HEK293 (cell line): Measurements from ENCODE around the gene WBP11.
A peak's percentile ranks its signal among the peaks of the same experiment; 100 is the strongest.

Source experiments
- FEZF1 ChIP-seq: fragments of 450-650 bp; formaldehyde crosslinking; IDR thresholded peaks from 2 replicates; pipeline ENCODE4 v1.5.1; 2016; ENCODE audit warnings: missing biosample characterization, missing genetic modification characterization
- GLIS1 ChIP-seq: fragments of 450-650 bp; formaldehyde crosslinking; IDR thresholded peaks from 2 replicates; pipeline ENCODE4 v1.5.1; 2016; ENCODE audit warnings: missing biosample characterization, missing genetic modification characterization
- GLIS2 ChIP-seq: fragments of 450-650 bp; formaldehyde crosslinking; IDR thresholded peaks from 2 replicates; pipeline ENCODE4 v1.5.1; 2016; ENCODE audit warnings: missing biosample characterization, missing genetic modification characterization
- SP2 ChIP-seq: fragments of 450-650 bp; formaldehyde crosslinking; IDR thresholded peaks from 2 replicates; pipeline ENCODE4 v1.5.1; 2016; ENCODE audit warnings: missing biosample characterization, missing genetic modification characterization
- WT1 ChIP-seq: fragments of 450-650 bp; formaldehyde crosslinking; IDR thresholded peaks from 2 replicates; pipeline ENCODE4 v1.5.1; 2016; ENCODE audit warnings: missing biosample characterization, missing genetic modification characterization
- YY1 ChIP-seq: fragments of 450-650 bp; formaldehyde crosslinking; IDR thresholded peaks from 2 replicates; pipeline ENCODE4 v1.5.1; 2018; ENCODE audit warnings: missing biosample characterization, missing genetic modification characterization
- ZBTB20 ChIP-seq: fragments of 450-650 bp; formaldehyde crosslinking; IDR thresholded peaks from 2 replicates; pipeline ENCODE4 v1.5.1; 2016; ENCODE audit warnings: missing biosample characterization, missing genetic modification characterization
- ZBTB48 ChIP-seq: fragments of 450-650 bp; formaldehyde crosslinking; IDR thresholded peaks from 2 replicates; pipeline ENCODE4 v1.5.1; 2016; ENCODE audit warnings: missing biosample characterization, missing genetic modification characterization
- ZIC2 ChIP-seq: fragments of 450-650 bp; formaldehyde crosslinking; IDR thresholded peaks from 2 replicates; pipeline ENCODE4 v1.5.1; 2016; ENCODE audit warnings: missing biosample characterization, missing genetic modification characterization
- ZNF114 ChIP-seq: fragments of 450-650 bp; formaldehyde crosslinking; IDR thresholded peaks from 2 replicates; pipeline ENCODE4 v1.5.0; 2017; ENCODE audit warnings: missing biosample characterization, missing genetic modification characterization
- ZNF133 ChIP-seq: fragments of 450-650 bp; formaldehyde crosslinking; IDR thresholded peaks from 2 replicates; pipeline ENCODE4 v1.5.1; 2016; ENCODE audit warnings: missing biosample characterization, missing genetic modification characterization
- ZNF211 ChIP-seq: fragments of 450-650 bp; formaldehyde crosslinking; IDR thresholded peaks from 2 replicates; pipeline ENCODE4 v1.5.1; 2016; ENCODE audit warnings: low read depth, missing biosample characterization, missing genetic modification characterization
- ZNF404 ChIP-seq: fragments of 450-650 bp; formaldehyde crosslinking; IDR thresholded peaks from 2 replicates; pipeline ENCODE4 v1.5.1; 2017; ENCODE audit warnings: missing biosample characterization, missing genetic modification characterization
- ZNF571 ChIP-seq: fragments of 450-650 bp; formaldehyde crosslinking; IDR thresholded peaks from 2 replicates; pipeline ENCODE4 v1.5.0; 2017; ENCODE audit warnings: missing biosample characterization, missing genetic modification characterization
- ZNF621 ChIP-seq: fragments of 450-650 bp; formaldehyde crosslinking; IDR thresholded peaks from 2 replicates; pipeline ENCODE4 v1.5.1; 2017; ENCODE audit warnings: missing biosample characterization, missing genetic modification characterization
- ZNF624 ChIP-seq: fragments of 450-650 bp; formaldehyde crosslinking; IDR thresholded peaks from 2 replicates; pipeline ENCODE4 v1.5.1; 2017; ENCODE audit warnings: missing biosample characterization, missing genetic modification characterization
- ZNF626 ChIP-seq: fragments of 450-650 bp; sonication (Bioruptor Pico); formaldehyde crosslinking; IDR thresholded peaks from 2 replicates; pipeline ENCODE4 v1.5.1; 2018; ENCODE audit warnings: missing biosample characterization, missing genetic modification characterization, inconsistent platforms
- ZNF629 ChIP-seq: fragments of 450-650 bp; formaldehyde crosslinking; IDR thresholded peaks from 2 replicates; pipeline ENCODE4 v1.5.1; 2017; ENCODE audit warnings: missing biosample characterization, missing genetic modification characterization
- TF ChIP-seq, protein P1 (sequence below): fragments of 450-650 bp; formaldehyde crosslinking; conservative IDR thresholded peaks from 2 replicates; pipeline ENCODE4 v1.5.1; 2016; ENCODE audit warnings: low read depth, missing biosample characterization, missing genetic modification characterization
- TF ChIP-seq, protein P2 (sequence below): fragments of 450-650 bp; formaldehyde crosslinking; IDR thresholded peaks from 2 replicates; pipeline ENCODE4 v1.5.1; 2016; ENCODE audit warnings: missing biosample characterization, missing genetic modification characterization
- TF ChIP-seq, protein P3 (sequence below): fragments of 450-650 bp; formaldehyde crosslinking; IDR thresholded peaks from 2 replicates; pipeline ENCODE4 v1.5.1; 2016; ENCODE audit warnings: missing biosample characterization, missing genetic modification characterization
- TF ChIP-seq, protein P4 (sequence below): fragments of 450-650 bp; formaldehyde crosslinking; IDR thresholded peaks from 2 replicates; pipeline ENCODE4 v1.5.1; 2016; ENCODE audit warnings: missing biosample characterization, missing genetic modification characterization
- TF ChIP-seq, protein P5 (sequence below): fragments of 450-650 bp; formaldehyde crosslinking; IDR thresholded peaks from 2 replicates; pipeline ENCODE4 v1.5.1; 2016; ENCODE audit warnings: missing biosample characterization, missing genetic modification characterization
- TF ChIP-seq, protein P6 (sequence below): fragments of 450-650 bp; formaldehyde crosslinking; IDR thresholded peaks from 2 replicates; pipeline ENCODE4 v1.5.1; 2016; ENCODE audit warnings: missing biosample characterization, missing genetic modification characterization

Gene WBP11

DNA sequence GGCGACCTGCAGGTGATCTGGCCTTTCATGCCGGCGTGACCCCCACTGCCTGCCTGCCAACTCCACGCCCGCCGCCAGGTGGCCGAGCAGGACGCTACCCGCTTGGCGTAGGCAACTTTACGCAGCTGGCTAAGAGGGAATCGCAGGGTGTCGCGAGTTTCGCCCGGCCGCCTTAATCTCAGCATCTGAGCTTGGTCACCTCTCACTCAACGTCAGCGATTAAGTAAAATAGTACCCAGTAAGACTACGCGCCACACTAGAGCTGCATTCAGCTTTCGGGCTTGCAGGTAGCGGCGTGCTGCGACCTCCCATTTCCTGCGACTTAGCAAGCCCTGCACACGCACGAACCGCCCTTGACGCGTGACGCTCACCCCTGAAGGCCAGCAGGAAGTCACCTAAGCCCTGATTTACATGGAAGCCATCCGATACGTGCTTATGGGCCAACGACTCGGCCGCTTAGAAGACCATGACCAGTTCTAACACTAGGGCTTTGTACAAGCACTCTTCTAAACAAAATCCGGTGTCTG, 33.2 kb downstream of the WBP11 start (continued):
- TF ChIP-seq ZNF629 (tag by site-specific recombination) (peak; percentile 78), ZNF571 (tag by site-specific recombination) (no peak), ZNF624 (tag by site-specific recombination) (no peak), ZNF404 (tag by site-specific recombination) (no peak), GLIS2 (tag by site-specific recombination) (peak; percentile 62), ZBTB48 (no peak), ZNF621 (tag by site-specific recombination) (no peak), ZIC2 (tag by site-specific recombination) (no peak), GLIS1 (tag by site-specific recombination) (0 out of 2 replicates have a peak, but pooled peaks have one; percentile 15), YY1 (tag by site-specific recombination) (0 out of 2 replicates have a peak, but pooled peaks have one; percentile 31), ZNF133 (tag by site-specific recombination) (no peak), SP2 (tag by site-specific recombination) (peak; percentile 56), WT1 (tag by site-specific recombination) (no peak), FEZF1 (peak; percentile 8; the same call in 1 of the 2 replicates), ZNF626 (tag by site-specific recombination) (no peak), ZNF211 (tag by site-specific recombination) (no peak), ZBTB20 (peak; percentile 89), ZNF114 (no peak)
- TF ChIP-seq, protein P1, sequence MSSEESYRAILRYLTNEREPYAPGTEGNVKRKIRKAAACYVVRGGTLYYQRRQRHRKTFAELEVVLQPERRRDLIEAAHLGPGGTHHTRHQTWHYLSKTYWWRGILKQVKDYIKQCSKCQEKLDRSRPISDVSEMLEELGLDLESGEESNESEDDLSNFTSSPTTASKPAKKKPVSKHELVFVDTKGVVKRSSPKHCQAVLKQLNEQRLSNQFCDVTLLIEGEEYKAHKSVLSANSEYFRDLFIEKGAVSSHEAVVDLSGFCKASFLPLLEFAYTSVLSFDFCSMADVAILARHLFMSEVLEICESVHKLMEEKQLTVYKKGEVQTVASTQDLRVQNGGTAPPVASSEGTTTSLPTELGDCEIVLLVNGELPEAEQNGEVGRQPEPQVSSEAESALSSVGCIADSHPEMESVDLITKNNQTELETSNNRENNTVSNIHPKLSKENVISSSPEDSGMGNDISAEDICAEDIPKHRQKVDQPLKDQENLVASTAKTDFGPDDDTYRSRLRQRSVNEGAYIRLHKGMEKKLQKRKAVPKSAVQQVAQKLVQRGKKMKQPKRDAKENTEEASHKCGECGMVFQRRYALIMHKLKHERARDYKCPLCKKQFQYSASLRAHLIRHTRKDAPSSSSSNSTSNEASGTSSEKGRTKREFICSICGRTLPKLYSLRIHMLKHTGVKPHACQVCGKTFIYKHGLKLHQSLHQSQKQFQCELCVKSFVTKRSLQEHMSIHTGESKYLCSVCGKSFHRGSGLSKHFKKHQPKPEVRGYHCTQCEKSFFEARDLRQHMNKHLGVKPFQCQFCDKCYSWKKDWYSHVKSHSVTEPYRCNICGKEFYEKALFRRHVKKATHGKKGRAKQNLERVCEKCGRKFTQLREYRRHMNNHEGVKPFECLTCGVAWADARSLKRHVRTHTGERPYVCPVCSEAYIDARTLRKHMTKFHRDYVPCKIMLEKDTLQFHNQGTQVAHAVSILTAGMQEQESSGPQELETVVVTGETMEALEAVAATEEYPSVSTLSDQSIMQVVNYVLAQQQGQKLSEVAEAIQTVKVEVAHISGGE (tag by site-specific recombination) = no peak
- TF ChIP-seq, protein P2, sequence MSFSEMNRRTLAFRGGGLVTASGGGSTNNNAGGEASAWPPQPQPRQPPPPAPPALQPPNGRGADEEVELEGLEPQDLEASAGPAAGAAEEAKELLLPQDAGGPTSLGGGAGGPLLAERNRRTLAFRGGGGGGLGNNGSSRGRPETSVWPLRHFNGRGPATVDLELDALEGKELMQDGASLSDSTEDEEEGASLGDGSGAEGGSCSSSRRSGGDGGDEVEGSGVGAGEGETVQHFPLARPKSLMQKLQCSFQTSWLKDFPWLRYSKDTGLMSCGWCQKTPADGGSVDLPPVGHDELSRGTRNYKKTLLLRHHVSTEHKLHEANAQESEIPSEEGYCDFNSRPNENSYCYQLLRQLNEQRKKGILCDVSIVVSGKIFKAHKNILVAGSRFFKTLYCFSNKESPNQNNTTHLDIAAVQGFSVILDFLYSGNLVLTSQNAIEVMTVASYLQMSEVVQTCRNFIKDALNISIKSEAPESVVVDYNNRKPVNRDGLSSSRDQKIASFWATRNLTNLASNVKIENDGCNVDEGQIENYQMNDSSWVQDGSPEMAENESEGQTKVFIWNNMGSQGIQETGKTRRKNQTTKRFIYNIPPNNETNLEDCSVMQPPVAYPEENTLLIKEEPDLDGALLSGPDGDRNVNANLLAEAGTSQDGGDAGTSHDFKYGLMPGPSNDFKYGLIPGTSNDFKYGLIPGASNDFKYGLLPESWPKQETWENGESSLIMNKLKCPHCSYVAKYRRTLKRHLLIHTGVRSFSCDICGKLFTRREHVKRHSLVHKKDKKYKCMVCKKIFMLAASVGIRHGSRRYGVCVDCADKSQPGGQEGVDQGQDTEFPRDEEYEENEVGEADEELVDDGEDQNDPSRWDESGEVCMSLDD (tag by site-specific recombination) = peak; percentile 48
- TF ChIP-seq, protein P3, sequence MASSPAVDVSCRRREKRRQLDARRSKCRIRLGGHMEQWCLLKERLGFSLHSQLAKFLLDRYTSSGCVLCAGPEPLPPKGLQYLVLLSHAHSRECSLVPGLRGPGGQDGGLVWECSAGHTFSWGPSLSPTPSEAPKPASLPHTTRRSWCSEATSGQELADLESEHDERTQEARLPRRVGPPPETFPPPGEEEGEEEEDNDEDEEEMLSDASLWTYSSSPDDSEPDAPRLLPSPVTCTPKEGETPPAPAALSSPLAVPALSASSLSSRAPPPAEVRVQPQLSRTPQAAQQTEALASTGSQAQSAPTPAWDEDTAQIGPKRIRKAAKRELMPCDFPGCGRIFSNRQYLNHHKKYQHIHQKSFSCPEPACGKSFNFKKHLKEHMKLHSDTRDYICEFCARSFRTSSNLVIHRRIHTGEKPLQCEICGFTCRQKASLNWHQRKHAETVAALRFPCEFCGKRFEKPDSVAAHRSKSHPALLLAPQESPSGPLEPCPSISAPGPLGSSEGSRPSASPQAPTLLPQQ (tag by site-specific recombination) = peak; percentile 59; the same call in 1 of the 2 replicates
- TF ChIP-seq, protein P4, sequence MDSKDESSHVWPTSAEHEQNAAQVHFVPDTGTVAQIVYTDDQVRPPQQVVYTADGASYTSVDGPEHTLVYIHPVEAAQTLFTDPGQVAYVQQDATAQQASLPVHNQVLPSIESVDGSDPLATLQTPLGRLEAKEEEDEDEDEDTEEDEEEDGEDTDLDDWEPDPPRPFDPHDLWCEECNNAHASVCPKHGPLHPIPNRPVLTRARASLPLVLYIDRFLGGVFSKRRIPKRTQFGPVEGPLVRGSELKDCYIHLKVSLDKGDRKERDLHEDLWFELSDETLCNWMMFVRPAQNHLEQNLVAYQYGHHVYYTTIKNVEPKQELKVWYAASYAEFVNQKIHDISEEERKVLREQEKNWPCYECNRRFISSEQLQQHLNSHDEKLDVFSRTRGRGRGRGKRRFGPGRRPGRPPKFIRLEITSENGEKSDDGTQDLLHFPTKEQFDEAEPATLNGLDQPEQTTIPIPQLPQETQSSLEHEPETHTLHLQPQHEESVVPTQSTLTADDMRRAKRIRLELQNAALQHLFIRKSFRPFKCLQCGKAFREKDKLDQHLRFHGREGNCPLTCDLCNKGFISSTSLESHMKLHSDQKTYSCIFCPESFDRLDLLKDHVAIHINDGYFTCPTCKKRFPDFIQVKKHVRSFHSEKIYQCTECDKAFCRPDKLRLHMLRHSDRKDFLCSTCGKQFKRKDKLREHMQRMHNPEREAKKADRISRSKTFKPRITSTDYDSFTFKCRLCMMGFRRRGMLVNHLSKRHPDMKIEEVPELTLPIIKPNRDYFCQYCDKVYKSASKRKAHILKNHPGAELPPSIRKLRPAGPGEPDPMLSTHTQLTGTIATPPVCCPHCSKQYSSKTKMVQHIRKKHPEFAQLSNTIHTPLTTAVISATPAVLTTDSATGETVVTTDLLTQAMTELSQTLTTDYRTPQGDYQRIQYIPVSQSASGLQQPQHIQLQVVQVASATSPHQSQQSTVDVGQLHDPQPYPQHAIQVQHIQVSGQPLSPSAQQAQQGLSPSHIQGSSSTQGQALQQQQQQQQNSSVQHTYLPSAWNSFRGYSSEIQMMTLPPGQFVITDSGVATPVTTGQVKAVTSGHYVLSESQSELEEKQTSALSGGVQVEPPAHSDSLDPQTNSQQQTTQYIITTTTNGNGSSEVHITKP (tag by site-specific recombination) = peak; percentile 95
- TF ChIP-seq, protein P5, sequence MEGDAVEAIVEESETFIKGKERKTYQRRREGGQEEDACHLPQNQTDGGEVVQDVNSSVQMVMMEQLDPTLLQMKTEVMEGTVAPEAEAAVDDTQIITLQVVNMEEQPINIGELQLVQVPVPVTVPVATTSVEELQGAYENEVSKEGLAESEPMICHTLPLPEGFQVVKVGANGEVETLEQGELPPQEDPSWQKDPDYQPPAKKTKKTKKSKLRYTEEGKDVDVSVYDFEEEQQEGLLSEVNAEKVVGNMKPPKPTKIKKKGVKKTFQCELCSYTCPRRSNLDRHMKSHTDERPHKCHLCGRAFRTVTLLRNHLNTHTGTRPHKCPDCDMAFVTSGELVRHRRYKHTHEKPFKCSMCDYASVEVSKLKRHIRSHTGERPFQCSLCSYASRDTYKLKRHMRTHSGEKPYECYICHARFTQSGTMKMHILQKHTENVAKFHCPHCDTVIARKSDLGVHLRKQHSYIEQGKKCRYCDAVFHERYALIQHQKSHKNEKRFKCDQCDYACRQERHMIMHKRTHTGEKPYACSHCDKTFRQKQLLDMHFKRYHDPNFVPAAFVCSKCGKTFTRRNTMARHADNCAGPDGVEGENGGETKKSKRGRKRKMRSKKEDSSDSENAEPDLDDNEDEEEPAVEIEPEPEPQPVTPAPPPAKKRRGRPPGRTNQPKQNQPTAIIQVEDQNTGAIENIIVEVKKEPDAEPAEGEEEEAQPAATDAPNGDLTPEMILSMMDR (tag by site-specific recombination) = peak; percentile 87; the same call in 1 of the 2 replicates
- TF ChIP-seq, protein P6, sequence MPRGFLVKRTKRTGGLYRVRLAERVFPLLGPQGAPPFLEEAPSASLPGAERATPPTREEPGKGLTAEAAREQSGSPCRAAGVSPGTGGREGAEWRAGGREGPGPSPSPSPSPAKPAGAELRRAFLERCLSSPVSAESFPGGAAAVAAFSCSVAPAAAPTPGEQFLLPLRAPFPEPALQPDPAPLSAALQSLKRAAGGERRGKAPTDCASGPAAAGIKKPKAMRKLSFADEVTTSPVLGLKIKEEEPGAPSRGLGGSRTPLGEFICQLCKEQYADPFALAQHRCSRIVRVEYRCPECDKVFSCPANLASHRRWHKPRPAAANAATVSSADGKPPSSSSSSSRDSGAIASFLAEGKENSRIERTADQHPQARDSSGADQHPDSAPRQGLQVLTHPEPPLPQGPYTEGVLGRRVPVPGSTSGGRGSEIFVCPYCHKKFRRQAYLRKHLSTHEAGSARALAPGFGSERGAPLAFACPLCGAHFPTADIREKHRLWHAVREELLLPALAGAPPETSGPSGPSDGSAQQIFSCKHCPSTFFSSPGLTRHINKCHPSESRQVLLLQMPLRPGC (tag by site-specific recombination) = no peak
